GM12892 (cell line): ENCODE data around the gene RSPH3.

ENCODE experiments used
- POLR2AphosphoS5 ChIP-seq: IDR thresholded peaks from 2 replicates; pipeline ENCODE4 v1.6.1; 2011; ENCODE audit warnings: low read depth, low read length, control low read depth
- TAF1 ChIP-seq: IDR thresholded peaks from 2 replicates; pipeline ENCODE4 v1.6.1; 2011; ENCODE audit warnings: low read depth, mild to moderate bottlenecking, control low read depth, low read length, borderline replicate concordance

GRCh38 chr6:159031846-159032245, 31.8 kb upstream of the RSPH3 start:
- TF ChIP-seq TAF1: no peak
- no peak for TF ChIP-seq POLR2AphosphoS5
